HG03103 (cell line): Measurements from ENCODE around the gene CHEK2.
"Not testable (repeated sequence)": the region's sequence is repeated elsewhere in the genome, so short reads cannot be mapped to it uniquely, and the experiment has no call there.

Source experiments
- ATAC-seq: cut with Tn5 transposase; IDR thresholded peaks from one replicate; pipeline ENCODE4 v1.9.1; 2021; ENCODE audit warnings: low read depth; ENCODE audit not compliant: unreplicated experiment

Gene CHEK2

DNA sequence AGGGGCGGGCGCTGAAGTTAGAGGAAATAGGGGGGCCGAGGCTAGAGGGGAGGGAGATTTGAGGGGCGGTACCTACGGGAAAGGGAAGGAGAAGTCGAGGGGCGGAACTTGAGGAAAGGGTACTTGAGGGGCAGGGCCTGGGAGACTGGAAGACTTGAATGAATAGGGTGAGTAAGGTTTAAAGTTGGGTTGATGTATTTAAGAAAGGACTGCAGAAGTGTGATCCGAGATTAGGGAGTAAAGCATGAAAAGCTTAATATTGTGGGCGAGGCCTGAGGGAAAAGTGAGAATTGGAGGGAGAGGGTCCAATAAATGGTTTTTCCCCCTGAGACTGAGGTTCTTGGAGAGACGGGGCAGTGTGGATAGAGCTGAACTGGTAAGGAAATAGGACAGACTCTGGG lies 942 bp upstream of the CHEK2 start:
- no peak for ATAC-seq

GRCh38 chr22:28741200-28741784 lies 328 bp downstream of the CHEK2 start:
- ATAC-seq, result no peak

DNA sequence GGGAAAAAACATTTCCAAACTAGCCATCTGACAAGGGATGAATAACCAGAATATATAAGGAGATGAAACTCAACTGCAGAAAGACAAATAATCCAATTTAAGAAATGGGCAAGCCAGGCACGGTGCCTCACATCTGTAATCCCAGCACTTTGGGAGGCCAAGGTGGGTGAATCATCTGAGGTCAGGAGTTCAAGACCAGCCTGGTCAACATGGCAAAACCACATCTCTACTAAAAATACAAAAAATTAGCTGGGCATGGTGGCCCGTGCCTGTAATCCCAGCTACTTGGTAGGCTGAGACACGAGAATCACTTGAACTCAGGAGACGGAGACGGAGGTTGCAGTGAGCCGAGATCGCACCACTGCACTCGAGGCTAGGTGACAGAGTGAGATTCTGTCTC lies 2.7 kb downstream of the CHEK2 start:
- not testable (repeated sequence) for ATAC-seq

GRCh38 chr22:28737701-28738100 lies 3.9 kb downstream of the CHEK2 start:
- no peak for ATAC-seq

- ATAC-seq, result no peak
Observed at GRCh38 chr22:28736301-28737155, 5.1 kb downstream of the CHEK2 start.

DNA sequence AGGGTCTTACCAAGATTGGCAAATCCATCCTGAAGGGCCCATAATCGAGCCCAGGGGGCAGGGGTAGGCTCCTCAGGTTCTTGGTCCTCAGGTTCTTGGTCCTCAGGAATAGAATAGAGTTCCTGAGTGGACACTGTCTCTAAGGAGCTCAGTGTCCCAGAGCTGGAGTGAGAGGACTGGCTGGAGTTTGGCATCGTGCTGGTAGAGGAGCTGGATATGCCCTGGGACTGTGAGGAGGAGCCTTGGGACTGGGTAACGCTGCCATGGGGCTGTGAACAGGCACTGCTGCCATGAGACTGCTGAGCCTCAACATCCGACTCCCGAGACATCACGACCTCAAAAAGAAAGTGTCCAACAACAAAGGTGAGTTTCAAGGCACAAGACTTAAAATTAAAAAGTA lies 7.2 kb downstream of the CHEK2 start:
- no peak for ATAC-seq

GRCh38 chr22:28730179-28730578 lies 11.4 kb downstream of the CHEK2 start:
- no peak for ATAC-seq

GRCh38 chr22:28728621-28729313 lies 12.9 kb downstream of the CHEK2 start:
- no peak for ATAC-seq

- ATAC-seq, result no peak
Observed at GRCh38 chr22:28728002-28728401, 13.6 kb downstream of the CHEK2 start.

- no peak for ATAC-seq
Observed at GRCh38 chr22:28718044-28718443, 23.6 kb downstream of the CHEK2 start.

GRCh38 chr22:28716686-28717085 lies 24.9 kb downstream of the CHEK2 start:
- ATAC-seq, result no peak

- ATAC-seq, result no peak
Observed at GRCh38 chr22:28715611-28716010, 26.0 kb downstream of the CHEK2 start.

- ATAC-seq, result no peak
Observed at GRCh38 chr22:28714043-28714628, 27.5 kb downstream of the CHEK2 start.

DNA sequence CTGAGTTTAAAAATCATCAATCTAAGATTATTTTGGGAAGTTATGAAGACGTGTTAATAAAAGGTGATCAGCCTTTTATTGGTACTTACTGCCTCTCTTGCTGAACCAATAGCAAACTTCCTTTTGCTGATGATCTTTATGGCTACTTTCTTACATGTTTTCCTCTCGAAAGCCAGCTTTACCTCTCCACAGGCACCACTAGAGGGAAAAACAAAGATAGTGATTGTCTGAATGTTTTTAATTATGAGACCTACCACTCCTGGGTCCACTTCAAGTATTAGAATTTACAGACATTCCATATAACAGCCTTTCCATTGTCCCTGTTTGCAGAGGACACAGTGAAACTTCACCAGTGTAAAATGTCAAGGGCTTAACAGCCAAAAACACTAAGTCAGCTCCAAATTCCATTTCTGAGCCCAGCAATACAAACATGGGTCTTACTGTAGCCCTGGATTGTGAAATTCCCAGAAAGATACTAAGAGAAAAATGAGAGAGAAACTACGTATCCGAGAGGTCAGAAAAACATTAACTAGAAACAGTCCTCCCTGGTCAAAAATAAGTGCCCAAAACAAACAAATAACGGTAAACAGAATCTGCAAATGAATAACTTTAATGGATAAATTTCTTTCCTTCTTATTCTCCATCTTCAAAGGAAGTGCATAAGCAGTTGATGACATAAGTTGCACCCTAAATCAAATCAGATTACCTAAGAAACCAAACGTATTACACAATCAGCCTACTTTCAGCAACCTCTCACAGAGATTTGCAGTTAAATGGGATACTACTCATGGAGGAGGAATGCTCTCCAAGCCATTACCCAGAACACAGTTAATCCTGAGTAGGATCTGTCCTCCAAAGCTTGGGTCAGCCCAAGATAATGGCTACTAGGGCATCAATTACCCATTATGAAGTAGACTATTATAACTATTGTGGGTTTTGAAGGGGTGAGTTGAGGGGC lies 29.5 kb downstream of the CHEK2 start:
- no peak for ATAC-seq

DNA sequence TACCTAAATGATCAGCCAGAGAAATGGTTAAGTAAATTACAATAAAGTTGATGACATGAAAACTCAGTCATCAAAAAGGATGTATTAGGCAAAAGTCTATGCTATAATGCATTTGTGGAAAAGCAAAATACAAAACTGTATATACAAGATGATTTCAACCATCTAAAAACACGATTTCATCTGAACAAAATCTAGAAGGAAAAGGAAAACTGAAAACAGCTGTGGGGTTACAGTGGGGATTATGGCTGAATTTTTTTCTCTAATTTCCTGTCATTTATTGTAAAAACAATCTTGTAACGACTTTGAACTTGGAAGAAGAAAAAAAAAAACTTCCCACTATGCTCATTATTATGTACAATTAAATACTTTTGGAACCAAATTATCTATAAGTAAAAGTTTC lies 30.3 kb downstream of the CHEK2 start:
- no peak for ATAC-seq

- ATAC-seq, result no peak
Observed at GRCh38 chr22:28710576-28711191, 30.9 kb downstream of the CHEK2 start.

GRCh38 chr22:28710107-28710506 lies 31.5 kb downstream of the CHEK2 start:
- ATAC-seq, result no peak

DNA sequence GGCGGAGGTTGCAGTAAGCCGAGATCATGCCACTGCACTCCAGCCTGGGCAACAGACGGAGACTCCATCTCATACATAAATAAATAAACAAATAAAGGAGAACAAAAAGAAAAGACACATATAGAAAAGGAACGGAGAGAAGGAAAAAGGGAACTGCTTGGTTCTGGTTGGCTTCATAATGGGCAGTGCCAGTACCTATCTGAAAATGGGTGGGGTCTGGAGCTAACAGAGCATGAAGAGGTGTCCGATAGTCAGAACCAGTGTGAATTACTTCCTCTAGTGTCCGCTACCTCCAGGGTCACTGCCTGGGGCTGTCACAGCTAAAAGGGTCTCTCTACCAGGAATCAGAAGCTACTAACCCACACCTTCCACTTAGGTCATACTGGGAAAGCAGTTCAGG lies 34.8 kb downstream of the CHEK2 start:
- ATAC-seq, result no peak

- ATAC-seq, result no peak
Observed at GRCh38 chr22:28703436-28703835, 38.2 kb downstream of the CHEK2 start.

GRCh38 chr22:28702891-28703290 lies 38.7 kb downstream of the CHEK2 start:
- no peak for ATAC-seq
